ENCODE results near the gene ARID5B. TPM values are rescaled to one million over a fixed set of nuclear protein-coding genes. Genes with fewer than 3 reads are reported as not detected.

The ARID5B gene
- total RNA-seq, 1 donor from 2014 or later, result 51.4 TPM

DNA sequence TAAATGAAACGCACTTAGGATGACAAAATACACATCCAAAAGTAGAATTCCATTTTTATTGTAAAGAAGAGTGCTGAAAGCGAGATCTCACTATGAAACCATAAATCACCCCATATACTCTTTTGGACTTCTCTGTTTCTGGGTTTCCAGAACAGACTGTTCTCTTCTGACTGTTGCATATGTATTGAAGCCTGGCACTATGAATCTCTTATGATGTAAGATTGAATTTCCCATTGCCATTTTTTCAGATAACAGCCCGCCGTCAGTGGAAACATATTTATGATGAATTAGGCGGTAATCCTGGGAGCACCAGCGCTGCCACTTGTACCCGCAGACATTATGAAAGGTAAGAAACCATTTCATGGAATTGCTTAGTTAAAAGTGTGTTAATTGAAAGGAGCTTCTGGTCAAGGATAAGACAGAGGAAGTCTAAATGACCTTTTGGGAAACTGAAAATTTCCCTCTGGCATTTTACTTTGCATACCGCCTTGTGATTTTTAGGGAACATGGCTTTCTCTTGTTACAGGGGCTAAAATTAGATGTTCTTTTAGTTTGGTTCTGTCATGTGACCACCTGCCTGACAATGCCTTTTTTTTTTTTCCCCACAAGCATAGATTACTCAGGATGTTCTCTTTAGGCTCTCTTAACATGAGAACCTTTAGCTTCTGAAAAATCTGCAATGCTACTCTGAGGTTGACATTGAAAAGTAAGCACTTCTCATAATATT is 168.1 kb downstream of the ARID5B start:
- no peak for TF ChIP-seq CTCF (IDR thresholded peaks at IDR 0.05; ENCODE audit: unreplicated experiment)
- Mint-ChIP-seq H3K4me1 (peaks cover 38% of the 10 kb centered on the region), H3K27me3 (ENCODE audit: low read depth) (no peaks in the 10 kb centered on the region), H3K4me3 (no peak overlapping the region), H3K27ac (peak overlapping the region; percentile 36), H3K9me3 (no peaks in the 10 kb centered on the region), H3K36me3 (peaks cover 36% of the 10 kb centered on the region)
- no peak for DNase-seq (ENCODE audit: low spot score in 2 of 2, unreplicated experiment in 2 of 2)

DNA sequence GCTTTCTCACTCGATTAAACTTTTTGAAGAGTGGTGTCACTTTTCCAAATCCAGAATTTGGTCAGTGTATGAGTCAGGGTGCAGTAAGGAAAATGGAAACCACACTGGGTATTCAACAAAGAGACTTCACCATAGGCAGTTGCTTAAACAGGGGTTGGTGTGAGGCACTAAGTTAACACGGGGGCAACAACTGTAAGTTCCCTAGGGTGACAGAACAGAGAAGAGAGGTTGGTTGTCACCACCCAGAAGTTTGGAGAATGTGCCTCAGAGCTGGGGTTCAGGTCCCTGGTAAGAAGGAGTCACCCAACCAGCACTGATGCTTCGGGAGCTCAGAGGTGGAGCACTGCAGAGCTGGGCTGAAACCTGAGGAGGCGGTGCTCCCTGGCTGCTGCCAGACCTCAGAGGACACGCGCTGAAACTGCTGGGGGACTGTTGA is 170.4 kb downstream of the ARID5B start:
- Mint-ChIP-seq H3K36me3 (peaks cover 36% of the 10 kb centered on the region), H3K9me3 (no peaks in the 10 kb centered on the region), H3K4me3 (no peak overlapping the region), H3K27me3 (ENCODE audit: low read depth) (no peaks in the 10 kb centered on the region), H3K4me1 (peaks cover 57% of the 10 kb centered on the region), H3K27ac (peak overlapping the region; percentile 37)
- no peak for TF ChIP-seq CTCF (IDR thresholded peaks at IDR 0.05; ENCODE audit: unreplicated experiment)
- no peak for DNase-seq (ENCODE audit: low spot score in 2 of 2, unreplicated experiment in 2 of 2)

DNA sequence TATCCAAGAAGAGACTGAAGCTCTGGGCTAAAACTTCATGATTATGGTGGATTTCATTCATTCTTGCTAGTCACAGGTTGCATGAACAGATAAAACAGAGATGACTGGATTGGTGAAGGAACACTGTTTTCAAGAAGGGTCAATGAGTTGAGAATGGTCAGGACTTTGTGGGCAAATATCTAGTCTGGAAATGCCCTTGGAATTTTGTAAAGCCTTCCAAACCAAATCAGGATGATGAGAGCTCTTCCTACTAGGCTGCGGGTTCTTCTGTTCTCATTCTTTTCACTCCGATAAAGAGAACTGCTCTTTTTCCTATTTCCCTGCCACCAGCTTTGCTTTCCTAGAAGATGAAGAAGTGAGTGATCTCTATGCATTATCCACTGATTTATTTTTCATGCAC is 171.4 kb downstream of the ARID5B start:
- Mint-ChIP-seq H3K36me3 (peaks cover 37% of the 10 kb centered on the region), H3K27me3 (ENCODE audit: low read depth) (no peaks in the 10 kb centered on the region), H3K9me3 (no peaks in the 10 kb centered on the region), H3K27ac (peak overlapping the region; percentile 64), H3K4me3 (no peak overlapping the region), H3K4me1 (peaks cover 63% of the 10 kb centered on the region)
- no peak for DNase-seq (ENCODE audit: low spot score in 2 of 2, unreplicated experiment in 2 of 2)
- no peak for TF ChIP-seq CTCF (IDR thresholded peaks at IDR 0.05; ENCODE audit: unreplicated experiment)

- Mint-ChIP-seq H3K27me3 (ENCODE audit: low read depth) (no peaks in the 10 kb centered on the region), H3K9me3 (no peaks in the 10 kb centered on the region), H3K27ac (peak overlapping the region; percentile 64), H3K4me3 (no peak overlapping the region), H3K36me3 (peaks cover 37% of the 10 kb centered on the region), H3K4me1 (peaks cover 60% of the 10 kb centered on the region)
- TF ChIP-seq CTCF (IDR thresholded peaks at IDR 0.05; ENCODE audit: unreplicated experiment), result no peak
- no peak for DNase-seq (ENCODE audit: low spot score in 2 of 2, unreplicated experiment in 2 of 2)
Observed at GRCh38 chr10:62073429-62073828, 171.9 kb downstream of the ARID5B start.

GRCh38 chr10:62075414-62075813 is 173.9 kb downstream of the ARID5B start:
- H3K4me1 Mint-ChIP-seq, result peaks cover 54% of the 10 kb centered on the region
- H3K4me3 Mint-ChIP-seq, result no peak overlapping the region
- peaks cover 34% of the 10 kb centered on the region for H3K36me3 Mint-ChIP-seq
- DNase-seq (ENCODE audit: low spot score in 2 of 2, unreplicated experiment in 2 of 2), result no peak
- peak overlapping the region; percentile 97 for H3K27ac Mint-ChIP-seq
- H3K27me3 Mint-ChIP-seq (ENCODE audit: low read depth), result no peaks in the 10 kb centered on the region
- no peak for TF ChIP-seq CTCF (IDR thresholded peaks at IDR 0.05; ENCODE audit: unreplicated experiment)
- no peaks in the 10 kb centered on the region for H3K9me3 Mint-ChIP-seq
